Activated CD4-positive, alpha-beta T cell treated with anti-CD3 and anti-CD28 coated beads, Interleukin-2, amount 10 ng/mL, durations not matched to agents 24 days and 14 days (primary cell): ENCODE results near the gene GBP6. TPM values are rescaled to one million over a fixed set of nuclear protein-coding genes. Genes with fewer than 3 reads are reported as not detected.

Experiments
- total RNA-seq: library from RNA; stranded (reverse); gene quantifications from 2 replicates; pipeline ENCODE4 v1.2.3, GENCODE V29; 2022

Gene GBP6
- total RNA-seq, 1 donor from 2014 or later: 0.40 TPM

Other genes starting within 250 kb of the GBP6 start
- gene GBP2, start 237.9 kb upstream of the GBP6 start, total RNA-seq: 168 and 169 TPM in 2 replicates
- not detected in 2 replicates for gene GBP7, start 188.1 kb upstream of the GBP6 start, total RNA-seq
- 29.5 and 33.5 TPM in 2 replicates for gene GBP4, start 165.1 kb upstream of the GBP6 start, total RNA-seq
- 107 and 110 TPM in 2 replicates for gene GBP5, start 91.2 kb upstream of the GBP6 start, total RNA-seq
- 74.5 and 76.8 TPM in 2 replicates for gene LRRC8B, start 160.8 kb downstream of the GBP6 start, total RNA-seq